Vagina (tissue), 2 donors: ENCODE results near the gene RTP5.

Experiments
- POLR2A ChIP-seq, 2 donors: fragments of 450-650 bp; IDR thresholded peaks; one replicate each; pipeline ENCODE4 v1.6.1; 2017; ENCODE audit warnings: antibody characterized with exemption in 2 of 2, mild to moderate bottlenecking in 2 of 2, moderate library complexity in 2 of 2
- POLR2AphosphoS5 ChIP-seq, 2 donors: sonication (generic); formaldehyde crosslinking; IDR thresholded peaks; one replicate each; pipeline ENCODE4 v1.9.0; 2017; ENCODE audit warnings: antibody characterized with exemption in 2 of 2, mild to moderate bottlenecking in 2 of 2, low read depth in 1 of 2; ENCODE audit not compliant: insufficient read depth in 1 of 2
- TF ChIP-seq, protein P1 (sequence below), 3 experiments: fragments of 450-650 bp in 2 of 3; fragments of 200-600 bp in 1 of 3; sonication (generic) in 1 of 3; IDR thresholded peaks; one replicate each; pipeline ENCODE4 v1.5.1; 2017 to 2019; ENCODE audit warnings: antibody characterized with exemption in 3 of 3, mild to moderate bottlenecking in 2 of 3, moderate library complexity in 2 of 3

DNA sequence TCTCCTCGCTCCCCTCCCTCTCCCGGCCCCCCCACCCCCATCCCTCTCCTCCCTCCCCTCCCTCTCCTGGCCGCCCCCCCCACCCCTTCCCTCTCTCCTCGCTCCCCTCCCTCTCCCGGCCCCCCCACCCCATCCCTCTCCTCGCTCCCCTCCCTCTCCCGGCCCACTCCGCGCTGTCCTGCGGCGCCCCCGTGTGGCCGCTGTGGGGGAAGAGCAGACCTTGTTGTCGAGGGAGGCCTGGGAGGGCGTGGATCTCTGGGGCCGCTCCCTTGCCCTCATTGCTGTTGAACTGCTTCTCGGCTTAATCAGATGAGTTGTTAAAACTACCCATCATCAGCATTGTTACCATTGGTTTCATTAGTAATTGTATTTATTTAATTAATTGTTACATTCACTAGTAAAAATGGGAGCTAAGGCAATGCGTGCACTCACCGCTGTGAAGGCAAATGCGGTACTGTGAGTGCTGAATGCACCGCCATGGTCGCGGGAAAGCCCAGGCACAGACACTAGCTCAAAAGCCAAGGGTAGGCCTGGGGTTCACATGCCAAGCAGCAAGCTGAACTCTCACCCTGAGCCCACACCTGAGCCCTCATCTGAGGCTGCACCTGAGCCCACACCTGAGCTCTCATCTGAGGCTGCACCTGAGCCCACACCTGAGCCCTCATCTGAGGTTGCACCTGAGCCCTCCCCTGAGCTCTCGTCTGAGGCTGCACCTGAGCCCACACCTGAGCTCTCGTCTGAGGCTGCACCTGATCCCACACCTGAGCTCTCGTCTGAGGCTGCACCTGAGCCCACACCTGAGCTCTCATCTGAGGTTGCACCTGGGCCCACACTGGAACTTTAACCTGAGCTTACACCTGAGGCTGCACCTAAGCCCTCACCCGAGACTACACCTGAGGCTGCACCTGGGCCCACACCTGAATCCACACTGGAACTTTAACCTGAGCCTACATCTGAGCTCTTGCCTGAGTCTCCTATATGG lies 8.8 kb downstream of the RTP5 start:
- TF ChIP-seq, protein P1, sequence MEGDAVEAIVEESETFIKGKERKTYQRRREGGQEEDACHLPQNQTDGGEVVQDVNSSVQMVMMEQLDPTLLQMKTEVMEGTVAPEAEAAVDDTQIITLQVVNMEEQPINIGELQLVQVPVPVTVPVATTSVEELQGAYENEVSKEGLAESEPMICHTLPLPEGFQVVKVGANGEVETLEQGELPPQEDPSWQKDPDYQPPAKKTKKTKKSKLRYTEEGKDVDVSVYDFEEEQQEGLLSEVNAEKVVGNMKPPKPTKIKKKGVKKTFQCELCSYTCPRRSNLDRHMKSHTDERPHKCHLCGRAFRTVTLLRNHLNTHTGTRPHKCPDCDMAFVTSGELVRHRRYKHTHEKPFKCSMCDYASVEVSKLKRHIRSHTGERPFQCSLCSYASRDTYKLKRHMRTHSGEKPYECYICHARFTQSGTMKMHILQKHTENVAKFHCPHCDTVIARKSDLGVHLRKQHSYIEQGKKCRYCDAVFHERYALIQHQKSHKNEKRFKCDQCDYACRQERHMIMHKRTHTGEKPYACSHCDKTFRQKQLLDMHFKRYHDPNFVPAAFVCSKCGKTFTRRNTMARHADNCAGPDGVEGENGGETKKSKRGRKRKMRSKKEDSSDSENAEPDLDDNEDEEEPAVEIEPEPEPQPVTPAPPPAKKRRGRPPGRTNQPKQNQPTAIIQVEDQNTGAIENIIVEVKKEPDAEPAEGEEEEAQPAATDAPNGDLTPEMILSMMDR (IDR thresholded peaks at IDR 0.05): peak in 2 of 3 experiments; percentile 39 to 58
- no peak for TF ChIP-seq POLR2A (IDR thresholded peaks at IDR 0.05)
- TF ChIP-seq POLR2AphosphoS5 (IDR thresholded peaks at IDR 0.05; ENCODE audit: insufficient read depth in 1 of 2, low read depth in 1 of 2): no peak
